Activated CD4-positive, alpha-beta memory T cell treated with anti-CD3 and anti-CD28 coated beads, Interleukin-2, amount 10 ng/mL, durations not matched to agents 7 days and 5 days (primary cell): ENCODE results near the gene ALPK3. TPM values are rescaled to one million over a fixed set of nuclear protein-coding genes. Genes with fewer than 3 reads are reported as not detected.

Source experiments
- CTCF ChIA-PET: fragments of 350-600 bp; sonication (Branson Sonifier 250); formaldehyde crosslinking; loops from one replicate; lab custom pipeline; 2021; ENCODE audit warnings: antibody characterized with exemption, inconsistent platforms; lab: Charles Lee
- POLR2A ChIA-PET: fragments of 350-600 bp; sonication (Branson Sonifier 250); formaldehyde crosslinking; loops from one replicate; lab custom pipeline; 2021; ENCODE audit warnings: antibody characterized with exemption; lab: Charles Lee
- DNase-seq: peaks from one replicate; pipeline ENCODE4 v3.0.0-alpha.2; 2020
- H3K27ac Mint-ChIP-seq: one replicate; pipeline ENCODE4 v1.8.0; 2021; ENCODE audit warnings: mild to moderate bottlenecking, mixed read lengths
- H3K27me3 Mint-ChIP-seq: one replicate; pipeline ENCODE4 v1.8.0; 2021; ENCODE audit warnings: mixed read lengths
- H3K36me3 Mint-ChIP-seq: one replicate; pipeline ENCODE4 v1.8.0; 2021; ENCODE audit warnings: low read depth, mixed read lengths
- H3K4me1 Mint-ChIP-seq: one replicate; pipeline ENCODE4 v1.8.0; 2021; ENCODE audit warnings: mixed read lengths
- H3K4me3 Mint-ChIP-seq: one replicate; pipeline ENCODE4 v1.8.0; 2021; ENCODE audit warnings: mild to moderate bottlenecking, mixed read lengths
- H3K9me3 Mint-ChIP-seq: one replicate; pipeline ENCODE4 v1.8.0; 2021; ENCODE audit warnings: mixed read lengths
- total RNA-seq, 2 experiments: library from RNA; stranded (reverse); gene quantifications; one replicate each; pipeline ENCODE4 v1.2.3, GENCODE V29; 2021

ALPK3 gene
- total RNA-seq, 2 experiments from 2014 or later, result 0.20 TPM

- Mint-ChIP-seq H3K36me3 (no peaks in the 10 kb centered on the region), H3K4me3 (no peak overlapping the region), H3K4me1 (no peaks in the 10 kb centered on the region), H3K9me3 (no peaks in the 10 kb centered on the region), H3K27ac (no peak overlapping the region), H3K27me3 (peaks cover 6% of the 10 kb centered on the region)
- no peak for DNase-seq
- POLR2A ChIA-PET, result interaction anchor here (1.1 kb wide), 1 partner anchor 52 kb away, joined by 3 read pairs; no protein-coding TSS in a partner anchor
- CTCF ChIA-PET, result no interaction called here
These were observed 88.1 kb downstream of the ALPK3 start for GRCh38 chr15:84905016-84905916.

DNA sequence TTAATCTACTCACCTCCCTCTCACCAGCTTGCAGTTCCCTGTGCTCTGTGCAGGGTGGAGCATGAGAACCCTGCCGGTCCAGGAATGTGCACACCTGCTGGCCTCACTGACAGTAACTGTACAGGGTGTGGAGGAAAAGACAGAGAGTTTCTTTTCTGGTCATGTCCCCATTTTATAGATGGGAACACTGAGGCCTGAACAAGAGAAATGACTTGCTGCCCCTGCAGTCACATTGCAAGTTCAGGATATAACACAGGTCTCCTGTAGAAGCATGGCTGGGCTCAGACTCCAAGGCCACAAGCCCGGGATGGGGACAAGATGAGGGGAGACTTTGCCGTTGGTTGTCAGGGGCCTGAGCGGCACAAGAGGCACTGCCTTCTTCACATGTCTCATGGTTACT lies 90.6 kb downstream of the ALPK3 start:
- DNase-seq, result no peak
- Mint-ChIP-seq H3K36me3 (no peaks in the 10 kb centered on the region), H3K4me3 (no peak overlapping the region), H3K27ac (no peak overlapping the region), H3K27me3 (peaks cover 6% of the 10 kb centered on the region), H3K9me3 (no peaks in the 10 kb centered on the region), H3K4me1 (peaks cover 12% of the 10 kb centered on the region)
- POLR2A ChIA-PET, result no interaction called here
- CTCF ChIA-PET, result no interaction called here

GRCh38 chr15:84908564-84908963 lies 91.4 kb downstream of the ALPK3 start:
- ChIA-PET POLR2A (no interaction called here), CTCF (interaction anchor here (0.8 kb wide), 1 partner anchor 20 kb away, joined by 3 read pairs; no protein-coding TSS in a partner anchor)
- peaks cover 12% of the 10 kb centered on the region for H3K4me1 Mint-ChIP-seq
- no peak for DNase-seq
- H3K27me3 Mint-ChIP-seq, result peaks cover 2% of the 10 kb centered on the region
- no peak overlapping the region for H3K27ac Mint-ChIP-seq
- H3K9me3 Mint-ChIP-seq, result no peaks in the 10 kb centered on the region
- no peaks in the 10 kb centered on the region for H3K36me3 Mint-ChIP-seq
- H3K4me3 Mint-ChIP-seq, result no peak overlapping the region

GRCh38 chr15:84909029-84909428 lies 91.9 kb downstream of the ALPK3 start:
- Mint-ChIP-seq H3K4me3 (no peak overlapping the region), H3K9me3 (no peaks in the 10 kb centered on the region), H3K27me3 (peaks cover 2% of the 10 kb centered on the region), H3K4me1 (peaks cover 12% of the 10 kb centered on the region), H3K36me3 (no peaks in the 10 kb centered on the region), H3K27ac (no peak overlapping the region)
- ChIA-PET CTCF (interaction anchor here (0.8 kb wide), 1 partner anchor 19 kb away, joined by 3 read pairs; no protein-coding TSS in a partner anchor), POLR2A (no interaction called here)
- DNase-seq, result no peak

DNA sequence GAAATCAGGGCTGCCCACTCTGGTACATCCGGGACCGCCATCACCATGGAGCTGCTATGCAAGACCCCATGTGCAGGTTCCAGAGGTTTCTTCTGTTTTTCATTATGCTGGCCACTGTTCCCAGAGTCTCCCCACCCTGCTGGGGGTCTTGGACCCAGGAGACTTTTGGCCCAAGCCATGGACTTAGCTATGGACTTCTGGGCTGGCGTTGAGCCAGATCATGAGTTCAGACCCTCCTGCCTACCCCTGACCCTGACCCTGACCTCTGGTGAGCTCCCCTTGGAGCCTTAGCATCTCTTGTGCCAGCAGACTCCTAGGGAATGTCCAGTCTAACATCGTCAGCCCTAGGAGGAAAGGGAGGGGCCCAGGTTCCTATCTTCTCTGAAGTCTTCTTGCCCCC lies 92.6 kb downstream of the ALPK3 start:
- Mint-ChIP-seq H3K9me3 (no peaks in the 10 kb centered on the region), H3K4me3 (no peak overlapping the region), H3K27ac (no peak overlapping the region), H3K36me3 (no peaks in the 10 kb centered on the region), H3K4me1 (peaks cover 16% of the 10 kb centered on the region), H3K27me3 (peaks cover 2% of the 10 kb centered on the region)
- DNase-seq, result no peak
- CTCF ChIA-PET, result no interaction called here
- POLR2A ChIA-PET, result no interaction called here

- Mint-ChIP-seq H3K4me3 (no peak overlapping the region), H3K27me3 (peaks cover 2% of the 10 kb centered on the region), H3K36me3 (no peaks in the 10 kb centered on the region), H3K4me1 (peaks cover 26% of the 10 kb centered on the region), H3K27ac (no peak overlapping the region), H3K9me3 (no peaks in the 10 kb centered on the region)
- ChIA-PET POLR2A (interaction anchor here (0.8 kb wide), 1 partner anchor 257 kb away, joined by 4 read pairs; the partner anchor contains the start of gene WDR73), CTCF (interaction anchor here (1.0 kb wide), 1 partner anchor 33 kb away, joined by 3 read pairs; no protein-coding TSS in a partner anchor)
- DNase-seq, result no peak
These were observed 93.9 kb downstream of the ALPK3 start for GRCh38 chr15:84910928-84911623.

- Mint-ChIP-seq H3K9me3 (no peaks in the 10 kb centered on the region), H3K27me3 (peaks cover 2% of the 10 kb centered on the region), H3K4me3 (no peak overlapping the region), H3K4me1 (peaks cover 26% of the 10 kb centered on the region), H3K36me3 (no peaks in the 10 kb centered on the region), H3K27ac (no peak overlapping the region)
- DNase-seq, result no peak
- ChIA-PET CTCF (interaction anchor here (0.7 kb wide), 1 partner anchor 16 kb away, joined by 3 read pairs; no protein-coding TSS in a partner anchor), POLR2A (no interaction called here)
These were observed 94.9 kb downstream of the ALPK3 start for GRCh38 chr15:84911879-84912660.

- no peak overlapping the region for H3K4me3 Mint-ChIP-seq
- CTCF ChIA-PET, result no interaction called here
- H3K27me3 Mint-ChIP-seq, result peaks cover 2% of the 10 kb centered on the region
- POLR2A ChIA-PET, result no interaction called here
- no peaks in the 10 kb centered on the region for H3K9me3 Mint-ChIP-seq
- no peak for DNase-seq
- no peak overlapping the region for H3K27ac Mint-ChIP-seq
- no peaks in the 10 kb centered on the region for H3K36me3 Mint-ChIP-seq
- peaks cover 26% of the 10 kb centered on the region for H3K4me1 Mint-ChIP-seq
These were observed 96.2 kb downstream of the ALPK3 start for GRCh38 chr15:84913360-84913723.

DNA sequence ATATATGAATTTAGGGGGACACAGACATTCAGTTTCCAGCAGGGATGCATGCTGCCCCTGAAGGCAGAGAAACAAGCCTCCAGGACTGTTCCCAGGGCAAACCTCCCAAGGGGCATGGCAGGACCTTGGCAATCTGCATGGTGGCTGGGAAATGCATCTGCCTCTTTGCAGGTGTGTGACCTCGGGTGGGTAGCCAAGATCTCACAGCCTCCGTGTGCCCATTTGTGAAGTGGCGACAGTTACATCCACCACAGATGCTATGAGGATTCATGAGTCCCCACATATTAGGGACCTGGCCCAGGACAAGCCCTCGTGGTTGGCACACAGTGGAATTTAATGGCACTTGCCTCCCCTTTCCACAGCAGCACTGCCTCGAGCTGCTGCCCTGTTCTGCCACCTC lies 97.2 kb downstream of the ALPK3 start:
- Mint-ChIP-seq H3K36me3 (no peaks in the 10 kb centered on the region), H3K9me3 (no peaks in the 10 kb centered on the region), H3K4me3 (no peak overlapping the region), H3K27me3 (no peaks in the 10 kb centered on the region), H3K4me1 (peaks cover 26% of the 10 kb centered on the region), H3K27ac (no peak overlapping the region)
- POLR2A ChIA-PET, result no interaction called here
- CTCF ChIA-PET, result no interaction called here
- no peak for DNase-seq

- no peaks in the 10 kb centered on the region for H3K9me3 Mint-ChIP-seq
- peak overlapping the region; percentile 59 for H3K4me3 Mint-ChIP-seq
- no peaks in the 10 kb centered on the region for H3K27me3 Mint-ChIP-seq
- POLR2A ChIA-PET, result no interaction called here
- DNase-seq, result peak; percentile 73
- peaks cover 26% of the 10 kb centered on the region for H3K4me1 Mint-ChIP-seq
- peak overlapping the region; percentile 61 for H3K27ac Mint-ChIP-seq
- CTCF ChIA-PET, result no interaction called here
- H3K36me3 Mint-ChIP-seq, result no peaks in the 10 kb centered on the region
These were observed 97.9 kb downstream of the ALPK3 start for GRCh38 chr15:84914909-84915605.

DNA sequence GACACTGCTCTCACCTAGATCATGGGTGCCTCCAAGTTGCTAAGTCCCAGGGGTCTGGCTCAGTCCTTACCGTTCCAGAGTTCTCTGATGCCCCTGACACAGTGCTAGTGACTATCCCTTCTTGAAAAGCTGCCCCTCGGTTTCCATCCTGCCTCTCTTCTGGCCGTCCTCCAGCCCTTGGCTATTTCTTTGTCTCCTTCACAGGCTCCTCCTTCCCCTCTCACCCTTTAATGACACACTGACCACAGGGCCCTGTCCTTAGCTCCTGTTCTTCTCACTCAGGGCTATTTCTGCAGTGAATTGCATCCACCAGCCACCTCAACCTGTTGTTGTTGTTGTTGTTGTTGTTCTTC lies 98.4 kb downstream of the ALPK3 start:
- ChIA-PET CTCF (no interaction called here), POLR2A (no interaction called here)
- H3K36me3 Mint-ChIP-seq, result no peaks in the 10 kb centered on the region
- H3K4me3 Mint-ChIP-seq, result no peak overlapping the region
- no peaks in the 10 kb centered on the region for H3K9me3 Mint-ChIP-seq
- H3K27ac Mint-ChIP-seq, result peak overlapping the region; percentile 31
- no peaks in the 10 kb centered on the region for H3K27me3 Mint-ChIP-seq
- peaks cover 26% of the 10 kb centered on the region for H3K4me1 Mint-ChIP-seq
- DNase-seq, result no peak

DNA sequence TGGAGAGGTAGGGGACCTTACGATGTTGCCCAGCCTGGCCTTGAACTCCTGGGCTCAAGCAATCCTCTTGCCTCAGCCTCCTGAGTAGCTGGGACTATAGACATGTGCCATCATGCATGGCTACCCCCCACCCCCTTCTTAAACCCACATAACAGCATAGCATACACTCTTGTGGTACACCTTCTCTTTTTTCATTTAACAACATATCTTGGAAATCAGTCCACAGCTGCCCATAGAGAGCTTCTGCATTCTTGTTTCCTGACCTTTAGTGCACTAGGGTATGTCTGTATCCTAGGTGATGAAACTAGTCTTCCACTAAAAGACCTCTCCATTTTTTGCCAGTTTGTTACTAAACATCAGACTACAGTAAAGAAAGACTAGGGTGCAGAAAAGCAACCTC lies 100.3 kb downstream of the ALPK3 start:
- ChIA-PET POLR2A (no interaction called here), CTCF (interaction anchor here (0.6 kb wide), 1 partner anchor 272 kb away, joined by 3 read pairs; no protein-coding TSS in a partner anchor)
- H3K9me3 Mint-ChIP-seq, result no peaks in the 10 kb centered on the region
- no peak overlapping the region for H3K4me3 Mint-ChIP-seq
- H3K27me3 Mint-ChIP-seq, result no peaks in the 10 kb centered on the region
- no peak for DNase-seq
- no peak overlapping the region for H3K27ac Mint-ChIP-seq
- peaks cover 15% of the 10 kb centered on the region for H3K4me1 Mint-ChIP-seq
- H3K36me3 Mint-ChIP-seq, result no peaks in the 10 kb centered on the region
